A549 (cell line): ENCODE data around the gene REX1BD.

Experiments used
- ESRRA ChIP-seq: fragments of 150-350 bp; IDR thresholded peaks from 2 replicates; pipeline ENCODE4 v1.6.1; 2014; ENCODE audit warnings: mild to moderate bottlenecking, low read length, borderline replicate concordance
- JUN ChIP-seq, 2 experiments: fragments of >200 bp; sonication (Bioruptor Twin); formaldehyde crosslinking; IDR thresholded peaks; 2 replicates in 1 of 2; 3 replicates in 1 of 2; pipeline ENCODE4 v1.6.1; 2016 to 2017
- MAZ ChIP-seq: fragments of 150-350 bp; IDR thresholded peaks from 2 replicates; pipeline ENCODE4 v1.6.1; 2014; ENCODE audit warnings: antibody characterized with exemption, low read depth, low read length, borderline replicate concordance
- PBX3 ChIP-seq: IDR thresholded peaks from 2 replicates; pipeline ENCODE4 v1.6.1; 2012
- PHF8 ChIP-seq: fragments of 200-600 bp; sonication (generic); IDR thresholded peaks from 2 replicates; pipeline ENCODE4 v1.6.1; 2016; ENCODE audit warnings: low read depth, mild to moderate bottlenecking, antibody characterized with exemption, moderate library complexity, borderline replicate concordance
- POLR2A ChIP-seq: IDR thresholded peaks from 2 replicates; pipeline ENCODE4 v1.6.1; 2012; ENCODE audit warnings: mild to moderate bottlenecking, low read length
- TF ChIP-seq, protein P1 (sequence below): fragments of 250-450 bp; sonication (Bioruptor Pico); IDR thresholded peaks from 2 replicates; pipeline ENCODE4 v1.5.0; 2021; ENCODE audit warnings: mild to moderate bottlenecking, moderate library complexity, borderline replicate concordance
- TF ChIP-seq, protein P2 (sequence below): fragments of >200 bp; sonication (Bioruptor Twin); formaldehyde crosslinking; IDR thresholded peaks from 3 replicates; pipeline ENCODE4 v1.5.1; 2016

DNA sequence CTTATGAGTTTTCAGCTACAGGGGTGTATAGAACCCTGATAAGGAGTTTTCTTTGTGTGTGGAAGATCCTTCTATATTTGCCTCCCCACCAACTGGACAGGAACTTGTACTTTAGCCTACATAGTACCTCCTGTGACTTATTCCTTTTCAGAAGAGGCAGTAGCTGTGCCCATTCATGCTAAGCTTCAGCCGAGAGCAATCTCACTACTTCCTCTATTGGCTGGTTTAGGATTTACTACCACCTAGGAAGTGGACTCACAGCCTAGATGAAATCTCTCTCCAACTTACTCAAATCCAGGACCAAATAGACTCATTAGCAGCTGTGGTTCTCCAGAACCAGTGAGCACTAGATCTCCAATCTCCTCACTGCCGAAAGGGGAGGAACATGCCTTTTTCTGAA is 2.3 kb upstream of the REX1BD start:
- no peak for TF ChIP-seq POLR2A
- TF ChIP-seq JUN (IDR thresholded peaks at IDR 0.05), result no peak
- no peak for TF ChIP-seq PBX3
- TF ChIP-seq, protein P1, sequence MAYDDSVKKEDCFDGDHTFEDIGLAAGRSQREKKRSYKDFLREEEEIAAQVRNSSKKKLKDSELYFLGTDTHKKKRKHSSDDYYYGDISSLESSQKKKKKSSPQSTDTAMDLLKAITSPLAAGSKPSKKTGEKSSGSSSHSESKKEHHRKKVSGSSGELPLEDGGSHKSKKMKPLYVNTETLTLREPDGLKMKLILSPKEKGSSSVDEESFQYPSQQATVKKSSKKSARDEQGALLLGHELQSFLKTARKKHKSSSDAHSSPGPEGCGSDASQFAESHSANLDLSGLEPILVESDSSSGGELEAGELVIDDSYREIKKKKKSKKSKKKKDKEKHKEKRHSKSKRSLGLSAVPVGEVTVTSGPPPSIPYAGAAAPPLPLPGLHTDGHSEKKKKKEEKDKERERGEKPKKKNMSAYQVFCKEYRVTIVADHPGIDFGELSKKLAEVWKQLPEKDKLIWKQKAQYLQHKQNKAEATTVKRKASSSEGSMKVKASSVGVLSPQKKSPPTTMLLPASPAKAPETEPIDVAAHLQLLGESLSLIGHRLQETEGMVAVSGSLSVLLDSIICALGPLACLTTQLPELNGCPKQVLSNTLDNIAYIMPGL (CRISPR knock-in tag), result no peak
- TF ChIP-seq ESRRA, result no peak
- no peak for TF ChIP-seq MAZ
- TF ChIP-seq PHF8, result no peak
- TF ChIP-seq, protein P2, sequence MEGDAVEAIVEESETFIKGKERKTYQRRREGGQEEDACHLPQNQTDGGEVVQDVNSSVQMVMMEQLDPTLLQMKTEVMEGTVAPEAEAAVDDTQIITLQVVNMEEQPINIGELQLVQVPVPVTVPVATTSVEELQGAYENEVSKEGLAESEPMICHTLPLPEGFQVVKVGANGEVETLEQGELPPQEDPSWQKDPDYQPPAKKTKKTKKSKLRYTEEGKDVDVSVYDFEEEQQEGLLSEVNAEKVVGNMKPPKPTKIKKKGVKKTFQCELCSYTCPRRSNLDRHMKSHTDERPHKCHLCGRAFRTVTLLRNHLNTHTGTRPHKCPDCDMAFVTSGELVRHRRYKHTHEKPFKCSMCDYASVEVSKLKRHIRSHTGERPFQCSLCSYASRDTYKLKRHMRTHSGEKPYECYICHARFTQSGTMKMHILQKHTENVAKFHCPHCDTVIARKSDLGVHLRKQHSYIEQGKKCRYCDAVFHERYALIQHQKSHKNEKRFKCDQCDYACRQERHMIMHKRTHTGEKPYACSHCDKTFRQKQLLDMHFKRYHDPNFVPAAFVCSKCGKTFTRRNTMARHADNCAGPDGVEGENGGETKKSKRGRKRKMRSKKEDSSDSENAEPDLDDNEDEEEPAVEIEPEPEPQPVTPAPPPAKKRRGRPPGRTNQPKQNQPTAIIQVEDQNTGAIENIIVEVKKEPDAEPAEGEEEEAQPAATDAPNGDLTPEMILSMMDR, result no peak
